ENCODE data around the gene TMA7. TPM values are rescaled to one million over a fixed set of nuclear protein-coding genes. Genes with fewer than 3 reads are reported as not detected.

The TMA7 gene
- total and polyA plus RNA-seq, 2 of the 13 experiments (the other 11 are each of a cell fraction or from before 2014, with no cell fraction given): 100 to 486 TPM

GRCh38 chr3:48428572-48429316 is 11.3 kb upstream of the TMA7 start (continued):
- peak; percentile 12 to 40; a peak in 1 of 4 replicates for TF ChIP-seq NR2F1 (CRISPR knock-in tag; IDR thresholded peaks at IDR 0.05)
- TF ChIP-seq ZNF207 (IDR thresholded peaks at IDR 0.05; ENCODE audit: borderline replicate concordance): no peak
- TF ChIP-seq CHD4 (IDR thresholded peaks at IDR 0.05; ENCODE audit: borderline replicate concordance, low read length): no peak
- peak; percentile 71; the same call in 1 of the 2 replicates for TF ChIP-seq ZNF761 (CRISPR knock-in tag; conservative IDR thresholded peaks at IDR 0.05)
- no peak for TF ChIP-seq TEAD2 (CRISPR knock-in tag; IDR thresholded peaks at IDR 0.05)
- TF ChIP-seq ZFAT (CRISPR knock-in tag; conservative IDR thresholded peaks at IDR 0.05): no peak
- no peak; the same call in 1 of the 2 replicates for TF ChIP-seq ZSCAN21 (CRISPR knock-in tag; IDR thresholded peaks at IDR 0.05; ENCODE audit: borderline replicate concordance)
- peak; percentile 93 for TF ChIP-seq SAP130 (CRISPR knock-in tag; IDR thresholded peaks at IDR 0.05; ENCODE audit: low read depth)
- TF ChIP-seq RAD21 (CRISPR knock-in tag; IDR thresholded peaks at IDR 0.05): no peak
- TF ChIP-seq ZNF816 (CRISPR knock-in tag; IDR thresholded peaks at IDR 0.05; ENCODE audit: borderline replicate concordance): no peak
- TF ChIP-seq ZGPAT (CRISPR knock-in tag; IDR thresholded peaks at IDR 0.05): peak; percentile 53; the same call in 1 of the 2 replicates
- TF ChIP-seq ZZZ3 (CRISPR knock-in tag; IDR thresholded peaks at IDR 0.05; ENCODE audit: borderline replicate concordance): no peak
- TF ChIP-seq MAFF (IDR thresholded peaks at IDR 0.05; ENCODE audit: low read depth, low read length): no peak
- peak; percentile 70; the same call in 1 of the 2 replicates for TF ChIP-seq ZNF670 (CRISPR knock-in tag; IDR thresholded peaks at IDR 0.05; ENCODE audit: borderline replicate concordance)
- TF ChIP-seq ISL2 (CRISPR knock-in tag; IDR thresholded peaks at IDR 0.05): no peak
- peak; percentile 45; the same call in 1 of the 2 replicates for TF ChIP-seq MYPOP (CRISPR knock-in tag; IDR thresholded peaks at IDR 0.05)
- TF ChIP-seq HNF1B (CRISPR knock-in tag; IDR thresholded peaks at IDR 0.05): peak; percentile 89
- no peak for TF ChIP-seq FOXC1 (CRISPR knock-in tag; IDR thresholded peaks at IDR 0.05; ENCODE audit: borderline replicate concordance)
- 0 out of 4 replicates have a peak, but pooled peaks of 1 of the 2 experiments have one; percentile 38 for TF ChIP-seq HMGXB4 (CRISPR knock-in tag; IDR thresholded peaks at IDR 0.05; ENCODE audit: borderline replicate concordance in 1 of 2, low read depth in 1 of 2)
- TF ChIP-seq, protein P1, sequence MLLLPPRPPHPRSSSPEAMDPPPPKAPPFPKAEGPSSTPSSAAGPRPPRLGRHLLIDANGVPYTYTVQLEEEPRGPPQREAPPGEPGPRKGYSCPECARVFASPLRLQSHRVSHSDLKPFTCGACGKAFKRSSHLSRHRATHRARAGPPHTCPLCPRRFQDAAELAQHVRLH (CRISPR knock-in tag; IDR thresholded peaks at IDR 0.05; ENCODE audit: borderline replicate concordance, low read depth): no peak
- TF ChIP-seq TGIF2 (CRISPR knock-in tag; IDR thresholded peaks at IDR 0.05): peak; percentile 64; the same call in 1 of the 2 replicates
- TF ChIP-seq ISX (CRISPR knock-in tag; conservative IDR thresholded peaks at IDR 0.05): no peak
- no peak for TF ChIP-seq ZNF747 (CRISPR knock-in tag; IDR thresholded peaks at IDR 0.05; ENCODE audit: borderline replicate concordance)
- TF ChIP-seq POGZ (CRISPR knock-in tag; IDR thresholded peaks at IDR 0.05): no peak
